Raji (cell line): Measurements from ENCODE around the gene BEX5.
"Not testable (repeated sequence)": the region's sequence is repeated elsewhere in the genome, so short reads cannot be mapped to it uniquely, and the experiment has no call there.

Source experiments
- POLR2A ChIP-seq: IDR thresholded peaks from 2 replicates; pipeline ENCODE4 v1.6.1; 2011; ENCODE audit warnings: low read depth, low read length, control low read depth; ENCODE audit not compliant: insufficient read depth

BEX5 gene

DNA sequence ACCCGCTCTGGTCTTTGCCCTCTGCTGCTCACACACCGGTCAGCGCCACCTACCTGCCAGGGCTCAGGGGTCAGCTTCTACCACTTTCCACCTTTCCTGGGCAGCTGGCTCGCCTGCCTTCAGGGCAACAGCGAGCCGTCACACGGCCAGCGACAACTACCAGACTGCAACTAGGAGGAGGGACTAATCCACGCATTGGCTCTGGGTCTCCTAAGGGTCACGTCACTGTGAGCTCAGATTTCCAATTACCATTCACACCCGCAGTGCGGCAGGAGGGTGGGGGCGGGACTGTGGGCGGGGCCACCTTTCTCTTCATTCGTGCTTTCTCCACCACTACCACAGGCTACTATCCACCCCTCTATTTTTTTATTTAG lies at the start of gene BEX5:
Gene BEX5, minus strand, starts transcription at position 172 of the 374 bp plus-strand sequence. CDS start 1,712 bp downstream, outside the sequence.
- no peak for TF ChIP-seq POLR2A

DNA sequence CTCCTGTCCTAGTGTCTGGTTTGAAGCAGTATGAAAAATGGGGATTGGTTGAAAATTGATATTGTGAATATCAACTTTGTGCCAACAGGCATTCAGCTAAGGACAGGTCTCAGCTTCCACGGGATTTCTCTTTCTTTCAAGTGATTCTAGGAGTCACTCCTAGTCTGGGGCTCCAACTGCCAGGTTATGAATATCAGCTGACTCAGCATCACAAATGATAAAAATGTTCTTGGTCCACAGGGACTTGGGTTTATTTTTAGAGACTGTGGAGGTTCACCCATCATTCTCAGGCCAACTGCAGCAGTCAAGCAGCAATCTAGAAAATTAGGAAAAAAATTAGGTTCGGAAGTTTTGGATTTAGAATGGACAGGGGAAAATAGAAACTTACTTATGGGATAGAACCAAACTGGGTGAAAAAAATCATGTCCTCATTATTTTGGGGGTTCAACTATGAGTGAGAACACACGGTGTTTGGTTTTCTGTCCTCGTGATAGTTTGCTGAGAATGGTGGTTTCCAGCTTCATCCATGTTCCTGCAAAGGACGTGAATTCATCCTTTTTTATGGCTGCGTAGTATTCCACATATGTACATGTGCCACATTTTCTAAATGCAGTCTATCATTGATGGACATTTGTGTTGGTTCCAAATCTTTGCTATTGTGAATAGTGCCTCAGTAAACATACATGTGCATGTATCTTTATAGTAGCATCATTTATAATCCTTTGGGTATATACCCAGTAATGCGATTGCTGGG lies 30.4 kb upstream of the BEX5 start:
- TF ChIP-seq POLR2A: no peak

DNA sequence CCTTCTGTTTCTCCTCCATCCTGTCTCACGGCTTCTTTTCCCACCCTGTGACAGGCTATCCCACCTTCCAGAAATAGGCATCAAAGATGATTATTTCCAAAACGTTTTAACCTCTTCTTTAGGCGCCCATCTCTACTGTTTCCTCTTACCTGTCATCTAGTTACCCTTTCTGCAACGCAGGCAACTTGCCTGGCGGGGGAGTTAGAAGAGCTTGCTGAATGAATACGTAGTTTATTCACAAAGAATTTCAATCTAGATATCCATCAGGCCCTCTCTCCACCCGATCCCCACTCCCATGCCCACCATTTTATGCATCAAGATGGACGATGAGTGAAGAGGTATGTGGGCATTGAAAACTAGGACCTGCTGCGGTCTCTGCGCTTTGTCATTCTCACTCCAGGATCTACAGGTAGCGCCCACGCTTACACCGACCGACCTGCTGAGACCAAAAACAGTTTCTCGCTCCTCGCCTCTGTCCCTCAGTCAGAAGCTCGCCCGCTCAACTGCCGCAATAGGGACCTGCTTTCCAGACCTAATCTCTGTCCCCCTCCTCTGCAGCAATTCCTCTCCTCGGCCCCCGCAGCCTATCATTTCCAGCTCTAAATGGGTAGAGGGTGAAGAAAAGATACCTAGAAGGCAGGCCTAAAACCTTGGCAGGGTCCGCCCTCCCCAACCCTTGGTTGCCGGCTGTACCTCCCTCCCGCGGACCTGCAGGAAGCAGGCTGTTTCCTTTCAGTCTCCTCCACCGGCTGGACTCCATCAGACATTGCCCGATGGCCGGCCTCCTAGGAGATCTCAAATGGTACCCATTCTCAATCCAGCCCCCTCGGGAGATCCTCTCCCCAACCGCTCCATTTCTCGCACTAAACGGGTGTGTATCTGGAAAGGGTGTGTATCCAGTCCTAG lies 624 bp downstream of the BEX5 start:
- TF ChIP-seq POLR2A: no peak

DNA sequence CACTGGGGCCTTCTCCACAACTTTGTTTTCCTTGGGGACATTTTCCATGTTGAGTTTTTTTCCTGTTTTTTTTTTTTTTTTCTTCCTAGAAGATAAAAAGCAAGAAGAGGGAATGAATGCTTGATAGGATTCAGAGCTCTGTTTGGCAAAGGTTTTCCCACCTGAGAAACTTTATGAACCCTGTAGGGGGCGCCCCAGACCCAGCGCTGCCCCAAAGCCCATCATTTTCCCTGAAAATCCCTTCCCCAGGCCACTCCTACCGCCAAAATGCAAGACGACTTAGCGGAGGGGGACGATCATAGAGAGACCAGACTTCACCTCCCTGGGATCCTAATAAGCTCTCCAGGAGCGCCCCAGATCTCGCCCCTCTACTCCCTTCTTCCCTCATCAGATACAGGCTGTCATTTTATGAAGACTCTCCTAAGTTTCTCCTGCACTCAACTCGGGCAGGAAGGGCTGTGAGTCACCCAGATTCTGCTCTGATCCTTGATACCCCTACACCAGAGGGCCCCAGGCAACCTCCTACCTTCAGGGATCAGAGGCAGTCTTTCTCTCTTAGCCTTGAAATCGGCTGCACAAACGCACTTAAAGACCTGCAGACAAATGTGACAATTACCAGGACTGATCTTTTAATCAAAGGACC lies 1.4 kb downstream of the BEX5 start:
- TF ChIP-seq POLR2A: no peak

DNA sequence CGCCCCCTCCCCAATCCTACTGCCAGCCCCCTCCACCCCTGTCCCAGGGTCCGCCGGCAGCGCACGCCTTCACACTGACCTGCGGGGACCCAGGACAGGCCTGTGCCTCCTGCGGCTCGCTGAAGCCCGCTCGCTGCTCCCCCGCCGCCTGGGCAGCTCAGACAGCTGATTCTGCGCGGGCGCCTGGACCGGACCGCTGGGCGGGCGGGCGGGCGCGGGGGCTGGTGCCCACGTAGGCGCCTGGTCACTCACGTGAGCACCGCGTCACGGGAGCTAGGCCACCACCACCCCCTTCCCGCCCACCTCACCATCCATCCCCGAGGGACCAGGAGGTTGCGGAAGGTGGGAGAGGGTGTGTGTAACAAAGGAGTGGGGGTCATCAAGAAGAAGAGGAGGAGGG lies 13.5 kb downstream of the BEX5 start, which contains the start of gene TCEAL6:
Gene TCEAL6, minus strand, starts transcription at position 208 of the 400 bp plus-strand sequence.
- TF ChIP-seq POLR2A: not testable (repeated sequence)

DNA sequence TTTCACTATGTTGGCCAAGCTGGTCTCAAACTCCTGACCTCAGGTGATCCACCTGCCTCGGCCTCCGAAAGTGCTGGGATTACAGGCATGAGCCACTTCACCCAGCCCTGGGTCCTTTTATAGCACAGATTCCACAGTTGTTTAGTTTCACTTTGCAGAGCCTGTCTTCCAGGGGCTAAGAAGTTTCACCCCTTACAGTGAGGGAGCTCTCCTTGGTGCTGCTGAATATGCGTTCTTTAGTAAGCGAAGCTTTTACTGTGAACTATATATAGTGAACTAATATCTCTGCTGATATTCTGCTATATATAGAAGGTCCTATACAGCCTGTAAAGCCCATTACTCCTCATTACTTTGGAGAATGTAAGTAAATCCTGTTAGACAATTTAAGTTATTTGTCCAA lies 17.7 kb downstream of the BEX5 start:
- no peak for TF ChIP-seq POLR2A

DNA sequence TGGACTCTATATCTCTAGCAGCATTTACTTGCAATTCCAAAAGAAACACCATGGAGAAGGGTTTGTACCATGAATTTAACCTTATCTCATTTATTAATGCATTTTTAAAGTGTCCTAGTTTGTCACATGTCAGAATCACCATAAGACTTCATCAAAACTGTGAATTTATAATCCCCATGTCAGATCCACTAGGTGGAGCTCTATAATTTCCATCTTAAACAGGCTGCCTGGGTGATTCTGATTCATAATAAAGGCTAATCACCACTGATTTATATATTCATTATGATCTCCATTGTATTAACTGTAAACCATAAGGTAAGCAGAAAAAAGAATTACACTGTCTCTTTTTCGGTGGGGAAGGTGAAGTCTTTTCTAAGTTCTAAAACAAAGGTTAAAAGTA lies 26.3 kb downstream of the BEX5 start:
- TF ChIP-seq POLR2A: no peak

DNA sequence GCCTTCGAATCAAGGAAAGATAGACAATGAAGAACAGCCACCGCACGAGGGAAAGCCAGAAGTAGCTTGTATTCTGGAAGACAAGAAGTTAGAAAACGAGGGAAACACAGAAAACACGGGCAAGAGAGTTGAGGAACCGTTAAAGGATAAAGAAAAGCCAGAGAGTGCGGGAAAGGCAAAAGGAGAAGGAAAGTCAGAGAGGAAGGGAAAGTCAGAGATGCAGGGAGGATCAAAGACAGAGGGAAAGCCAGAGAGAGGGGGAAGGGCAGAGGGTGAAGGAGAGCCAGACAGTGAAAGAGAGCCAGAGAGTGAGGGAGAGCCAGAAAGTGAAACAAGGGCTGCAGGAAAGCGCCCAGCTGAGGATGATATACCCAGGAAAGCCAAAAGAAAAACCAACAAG lies 28.9 kb downstream of the BEX5 start:
- TF ChIP-seq POLR2A: no peak

DNA sequence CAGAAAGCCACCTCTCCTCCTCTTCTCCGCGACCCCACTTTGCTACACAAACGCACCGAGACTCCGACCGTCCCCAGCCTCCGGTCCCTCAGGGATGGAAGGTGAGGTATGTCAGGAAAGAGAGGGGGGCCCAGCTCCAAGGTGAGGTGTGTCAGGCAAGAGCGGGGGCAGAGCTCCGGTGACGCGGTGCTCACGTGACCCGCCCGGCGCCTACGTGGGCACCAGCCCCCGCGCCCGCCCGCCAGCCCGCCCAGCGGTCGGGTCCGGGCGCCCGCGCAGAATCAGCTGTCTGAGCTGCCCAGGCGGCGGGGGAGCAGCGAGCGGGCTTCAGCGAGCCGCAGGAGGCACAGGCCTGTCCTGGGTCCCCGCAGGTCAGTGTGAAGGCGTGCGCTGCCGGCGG lies 30.3 kb downstream of the BEX5 start, which contains the start of gene TCEAL2:
Gene TCEAL2, plus strand, starts transcription at position 244 of the 400 bp plus-strand sequence. CDS start 1,152 bp downstream, outside the sequence.
- not testable (repeated sequence) for TF ChIP-seq POLR2A

DNA sequence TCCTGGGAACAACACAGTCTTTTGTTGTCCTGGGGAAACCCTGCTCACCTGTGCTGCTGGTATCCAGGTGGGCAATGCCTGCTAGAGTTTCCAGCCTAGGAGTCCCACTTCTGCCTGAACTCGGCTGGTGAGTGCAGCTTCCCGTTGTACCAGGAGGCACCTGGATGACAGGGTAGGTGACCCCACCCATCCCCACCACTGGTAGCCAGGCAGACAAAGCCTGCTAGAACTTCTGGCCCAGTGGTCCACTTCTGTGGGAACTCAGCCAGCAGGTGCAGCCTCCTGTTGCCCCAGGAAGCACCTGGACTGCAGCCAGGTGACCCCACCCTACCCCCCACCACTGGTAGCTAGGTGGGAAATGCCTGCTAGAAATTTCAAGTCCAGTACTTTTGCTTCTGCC lies 40.0 kb downstream of the BEX5 start:
- TF ChIP-seq POLR2A: no peak

DNA sequence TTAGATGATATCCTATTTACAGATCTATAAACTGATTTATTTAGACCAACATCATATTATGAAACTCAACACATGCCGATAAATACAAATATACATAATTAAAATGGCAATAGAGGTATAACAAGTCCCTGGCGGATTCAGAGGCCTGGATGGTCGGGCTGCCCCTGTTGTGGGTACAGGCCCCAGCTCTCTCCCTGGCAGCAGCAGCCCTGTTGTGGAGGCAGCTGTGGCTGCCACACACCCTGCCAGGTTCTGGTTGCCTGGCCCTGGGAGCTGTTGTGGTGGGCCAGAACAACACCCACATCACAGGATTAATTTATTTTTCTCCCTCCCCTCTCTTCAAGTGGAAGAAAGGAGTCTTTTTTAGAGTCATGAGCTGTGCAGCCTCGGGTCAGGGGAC lies 42.4 kb downstream of the BEX5 start:
- TF ChIP-seq POLR2A: no peak
